NCI-H146 treated with DMSO at 0.1 percent for 48 hours (cell line): ENCODE results near the gene PLK2.

ENCODE experiments used
- DNase-seq: peaks from one replicate; lab custom pipeline; 2025; ENCODE audit not compliant: unreplicated experiment; lab: John Stamatoyannopoulos, UW

Gene PLK2

GRCh38 chr5:58460002-58460731 lies at the start of gene PLK2:
TSS of gene PLK2 (minus strand) at chr5:58460086. CDS start at chr5:58459959, 127 bp downstream.
- DNase-seq = peak; percentile 74

- no peak for DNase-seq
Observed at GRCh38 chr5:58507715-58508114, 47.8 kb upstream of the PLK2 start.

- no peak for DNase-seq
Observed at GRCh38 chr5:58505971-58506640, 46.2 kb upstream of the PLK2 start.

DNA sequence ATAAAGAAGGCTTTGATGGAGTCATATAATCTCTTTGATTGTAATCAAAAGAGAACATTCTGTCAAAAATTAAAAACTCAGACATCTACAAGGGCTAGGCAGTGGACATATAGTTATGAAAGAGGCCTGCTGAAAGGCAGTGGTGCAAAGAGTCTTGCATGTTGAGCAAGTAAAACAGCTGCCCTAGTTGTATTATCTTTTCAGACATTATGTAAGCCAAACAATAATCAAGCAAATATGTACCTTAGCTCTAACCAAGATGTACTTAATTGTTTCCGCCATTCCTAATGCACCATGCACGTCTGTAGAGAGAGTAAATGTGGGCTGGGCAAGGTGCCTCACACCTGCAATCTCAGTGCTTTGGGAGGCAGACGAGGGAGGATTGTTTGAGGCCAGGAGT lies 45.6 kb upstream of the PLK2 start:
- no peak for DNase-seq

GRCh38 chr5:58504766-58505165 lies 44.9 kb upstream of the PLK2 start:
- DNase-seq = peak; percentile 62

- no peak for DNase-seq
Observed at GRCh38 chr5:58503390-58504046, 43.6 kb upstream of the PLK2 start.

GRCh38 chr5:58501778-58502417 lies 42.0 kb upstream of the PLK2 start:
- no peak for DNase-seq

DNA sequence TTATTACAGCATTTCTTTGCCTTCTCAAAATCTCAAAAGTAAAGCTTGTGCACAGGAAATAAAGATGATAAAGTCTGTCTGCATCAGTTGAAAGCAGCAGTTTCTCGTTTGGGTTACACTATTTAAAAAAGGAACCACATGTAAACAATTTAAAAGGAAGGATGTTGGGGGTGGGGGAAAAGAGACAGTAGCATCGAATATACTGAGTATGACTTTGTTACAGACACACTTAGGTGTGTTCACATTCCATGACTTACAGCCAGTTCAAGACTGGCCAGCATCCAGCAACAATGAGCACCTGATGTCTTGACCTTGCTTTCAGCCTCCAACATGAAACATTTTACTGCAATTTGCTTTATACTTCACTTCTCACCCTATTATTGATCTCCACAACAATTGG lies 40.1 kb upstream of the PLK2 start:
- DNase-seq = no peak

- DNase-seq = no peak
Observed at GRCh38 chr5:58499231-58499630, 39.3 kb upstream of the PLK2 start.

GRCh38 chr5:58498340-58498942 lies 38.6 kb upstream of the PLK2 start:
- DNase-seq = peak; percentile 9

GRCh38 chr5:58497921-58498320 lies 38.0 kb upstream of the PLK2 start:
- DNase-seq = no peak

DNA sequence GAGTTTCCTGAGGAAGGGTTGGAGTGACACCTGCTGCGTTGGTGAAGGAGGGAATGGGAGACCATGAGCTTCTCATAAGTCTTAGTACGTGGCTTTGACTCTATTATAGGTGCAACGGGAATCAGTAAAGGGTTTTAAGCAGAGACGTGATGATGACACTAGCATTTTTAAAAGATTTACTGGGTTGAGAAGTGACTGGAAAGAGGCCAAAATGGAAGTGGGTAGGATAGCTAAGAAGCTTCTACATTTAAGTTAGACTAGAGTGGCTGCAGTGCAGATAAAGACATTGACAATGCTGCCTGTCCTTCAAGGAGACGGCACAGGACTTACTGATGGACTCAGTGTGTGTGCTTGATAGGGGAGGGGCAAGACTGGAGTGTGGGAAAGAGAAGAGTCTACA lies 37.5 kb upstream of the PLK2 start:
- DNase-seq = no peak

- DNase-seq = peak; percentile 21
Observed at GRCh38 chr5:58496488-58496887, 36.6 kb upstream of the PLK2 start.

DNA sequence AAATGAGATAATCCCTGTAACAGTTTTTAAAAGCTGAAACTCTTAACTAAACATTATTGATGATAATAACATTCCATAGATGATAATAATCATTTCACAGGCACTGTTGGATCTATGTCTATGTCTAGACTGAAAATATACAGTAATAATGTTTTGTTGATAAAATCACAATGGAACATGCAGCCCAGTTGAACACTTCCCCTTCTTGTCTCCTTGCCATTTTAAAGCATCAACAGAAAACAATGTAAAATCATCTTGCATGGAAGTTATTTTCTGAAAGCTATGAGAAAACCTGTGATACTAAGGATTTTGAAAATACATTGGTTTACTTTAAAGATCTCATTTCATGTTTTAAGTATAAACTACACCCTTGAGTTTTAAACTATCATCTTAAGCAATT lies 33.3 kb upstream of the PLK2 start:
- DNase-seq = no peak

DNA sequence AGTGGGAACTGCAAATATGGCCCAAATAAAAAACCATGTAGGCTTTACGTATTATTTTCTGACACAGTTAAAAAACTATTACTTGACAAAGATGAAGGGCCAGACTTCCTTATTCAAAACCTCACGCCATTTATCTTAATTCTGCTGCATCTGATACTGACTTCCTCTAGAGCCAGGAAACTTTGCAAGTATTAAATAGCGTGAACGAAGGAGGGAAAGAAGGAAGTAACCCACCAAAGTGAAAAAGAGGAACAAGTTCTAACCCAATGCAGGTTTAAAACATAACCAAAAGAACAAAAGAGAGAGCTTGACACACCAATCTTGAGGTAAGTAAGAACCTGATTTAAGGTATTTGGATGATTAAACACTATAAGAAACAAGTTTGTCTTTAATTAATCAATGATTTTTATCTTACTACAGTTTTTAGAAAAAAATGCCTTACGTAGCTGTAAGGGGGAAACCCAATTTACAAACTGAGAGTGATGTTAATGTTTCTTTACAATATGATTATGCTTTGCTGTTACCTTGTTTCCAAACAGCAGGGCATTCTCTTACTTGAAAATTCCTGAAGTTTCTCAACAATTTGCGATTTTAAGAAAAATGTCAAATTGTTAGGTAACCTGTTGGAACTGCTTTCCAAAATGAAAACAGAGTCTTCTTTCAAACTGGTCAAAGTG lies 31.5 kb upstream of the PLK2 start, which contains the start of gene GAPT:
TSS of gene GAPT (plus strand) at position 220 of the 677 bp plus-strand sequence. CDS start 3,102 bp downstream, outside the sequence.
- no peak for DNase-seq

GRCh38 chr5:58490402-58491050 lies 30.6 kb upstream of the PLK2 start:
- DNase-seq = no peak

DNA sequence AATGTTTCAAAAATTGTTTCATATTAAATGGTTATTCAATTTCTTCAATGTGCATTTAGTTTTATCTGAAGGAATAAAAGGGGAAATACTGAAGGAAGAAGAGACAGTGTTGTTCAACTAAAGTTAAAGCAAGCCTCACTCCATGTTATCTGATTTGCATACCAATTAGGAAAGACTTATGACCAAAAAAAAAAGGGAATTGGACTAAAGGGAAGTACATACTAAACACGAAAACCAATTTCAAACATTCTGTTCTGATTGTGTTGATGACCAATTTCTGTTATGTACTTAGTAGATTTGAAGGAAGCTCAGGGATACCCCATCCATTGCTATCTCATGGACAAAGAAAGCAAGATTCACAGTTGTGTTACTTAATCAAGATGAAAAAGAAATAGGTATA lies 26.4 kb upstream of the PLK2 start:
- no peak for DNase-seq

DNA sequence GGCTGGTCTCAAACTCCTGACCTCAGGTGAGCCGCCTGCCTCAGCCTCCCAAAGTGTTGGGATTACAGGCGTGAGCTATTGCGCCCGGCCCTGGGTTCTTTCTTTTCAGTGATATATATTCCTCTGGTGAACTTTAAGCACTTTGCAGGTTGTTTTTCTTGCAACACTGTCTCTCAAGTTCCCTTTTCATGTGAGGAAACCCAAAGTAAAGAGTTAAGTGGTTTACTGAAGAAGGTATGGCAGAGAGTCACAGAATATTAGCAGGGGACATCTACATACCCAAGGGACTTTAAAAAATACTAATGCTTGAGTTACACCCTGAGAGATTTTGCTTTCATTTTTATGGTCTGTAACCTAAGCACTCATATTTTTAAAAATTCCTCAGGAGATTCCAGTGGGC lies 24.6 kb upstream of the PLK2 start:
- DNase-seq = no peak

DNA sequence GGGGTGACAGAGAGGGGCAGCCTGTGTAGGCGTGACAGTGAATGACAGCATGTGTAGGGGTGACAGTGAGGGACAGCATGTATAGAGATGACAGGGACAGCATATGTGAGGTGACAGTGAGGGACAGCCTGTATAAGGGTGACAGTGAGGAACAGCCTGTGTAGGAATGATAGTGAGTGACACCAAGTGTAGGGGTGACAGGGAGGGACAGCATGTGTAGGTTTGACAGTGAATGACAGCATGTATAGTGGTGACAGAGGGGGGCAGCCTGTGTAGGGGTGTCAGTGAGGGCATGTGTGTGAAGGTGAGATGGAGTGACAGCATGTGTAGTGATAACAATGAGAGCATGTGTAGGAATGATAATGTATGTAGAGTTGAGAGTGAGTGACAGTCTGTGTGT lies 22.6 kb upstream of the PLK2 start:
- no peak for DNase-seq

DNA sequence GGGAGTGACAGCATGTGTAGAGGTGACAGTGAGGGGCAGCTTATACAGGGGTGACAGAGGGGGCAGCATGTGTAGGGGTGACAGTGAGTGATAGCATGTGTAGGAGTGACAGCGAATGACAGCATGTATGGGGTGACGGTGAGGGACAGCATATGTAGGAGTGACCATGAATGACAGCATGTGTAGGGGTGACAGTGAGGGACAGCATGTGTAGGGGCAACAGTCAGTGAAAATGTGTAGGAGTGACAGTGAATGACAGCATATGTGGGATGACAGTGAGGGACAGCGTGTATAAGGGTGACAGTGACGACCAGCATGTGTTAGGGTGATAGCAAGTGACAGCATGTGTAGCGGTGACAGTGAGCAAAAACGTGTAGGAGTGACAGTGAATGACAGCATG lies 21.9 kb upstream of the PLK2 start:
- DNase-seq = no peak
